T-cell (primary cell): ENCODE results near the gene DCN. TPM values are rescaled to one million over a fixed set of nuclear protein-coding genes. Genes with fewer than 3 reads are reported as not detected.

Source experiments
- ATAC-seq, 4 experiments: fragments of 200-7000 bp in 3 of 4; fragments of 150-1000 bp in 1 of 4; cut with Tn5 transposase; replicated peaks in 1 of 4; 1 replicate in 3 of 4; 2 replicates in 1 of 4; pipeline ENCODE4 v1.10.0; 2021; ENCODE audit warnings: moderate library complexity in 3 of 4, mild to moderate bottlenecking in 2 of 4, moderate number of reproducible peaks in 1 of 4
- CTCF ChIA-PET, 2 donors: fragments of 300-600 bp; sonication (Branson Sonifier 250); formaldehyde crosslinking; loops; one replicate each; lab custom pipeline; 2022; ENCODE audit warnings: antibody characterized with exemption in 2 of 2; lab: Charles Lee
- POLR2A ChIA-PET, 2 donors: fragments of 300-600 bp; sonication (Branson Sonifier 250); formaldehyde crosslinking; loops; one replicate each; lab custom pipeline; 2022; ENCODE audit warnings: antibody characterized with exemption in 2 of 2; lab: Charles Lee
- DNase-seq, 35 experiments: peaks; one replicate each; pipeline versions ENCODE4 v3.0.0 to v3.0.0-alpha.2; 2013 to 2023
- H3K27ac ChIP-seq: one replicate; pipeline ENCODE4 v1.5.1; 2013; ENCODE audit warnings: low read length
- H3K27me3 ChIP-seq, 2 experiments: replicated peaks in 1 of 2; 1 replicate in 1 of 2; 2 replicates in 1 of 2; pipeline versions ENCODE4 v1.6.1 to v1.7.0; 2013; ENCODE audit warnings: low read length in 1 of 2, mixed read lengths in 1 of 2; ENCODE audit not compliant: control insufficient read depth in 2 of 2, insufficient read depth in 2 of 2; ENCODE audit errors: extremely low read depth in 1 of 2
- H3K36me3 ChIP-seq, 2 donors: 1 replicate in 1 of 2; 2 replicates in 1 of 2; pipeline versions ENCODE4 v1.6.1 to v1.7.0; 2013; ENCODE audit warnings: low read length in 1 of 2; ENCODE audit not compliant: control insufficient read depth in 2 of 2, insufficient read depth in 1 of 2; ENCODE audit errors: extremely low read depth in 1 of 2
- H3K4me1 ChIP-seq, 2 experiments: 1 replicate in 1 of 2; 2 replicates in 1 of 2; pipeline versions ENCODE4 v1.6.1 to v1.7.0; 2013; ENCODE audit warnings: low read length in 2 of 2, mixed read lengths in 1 of 2; ENCODE audit not compliant: insufficient read depth in 2 of 2, control insufficient read depth in 1 of 2; ENCODE audit errors: extremely low read depth in 1 of 2
- H3K4me3 ChIP-seq, 2 donors: 1 replicate in 1 of 2; 2 replicates in 1 of 2; pipeline versions ENCODE4 v1.5.1 to v1.7.0; 2013; ENCODE audit warnings: mild to moderate bottlenecking in 2 of 2, low read length in 1 of 2, moderate library complexity in 1 of 2; ENCODE audit not compliant: control insufficient read depth in 1 of 2; ENCODE audit errors: extremely low read depth in 1 of 2
- H3K9me3 ChIP-seq: 2 replicates; pipeline ENCODE4 v1.7.0; 2013
- H3K27ac Mint-ChIP-seq, 2 donors: one replicate each; pipeline ENCODE4 v1.8.0; 2020 to 2021; ENCODE audit warnings: mild to moderate bottlenecking in 2 of 2, mixed read lengths in 2 of 2
- H3K27me3 Mint-ChIP-seq, 2 donors: one replicate each; pipeline ENCODE4 v1.8.0; 2021 to 2022; ENCODE audit warnings: mixed read lengths in 2 of 2
- H3K36me3 Mint-ChIP-seq: one replicate; pipeline ENCODE4 v1.8.0; 2021; ENCODE audit warnings: mixed read lengths
- H3K4me1 Mint-ChIP-seq, 3 donors: one replicate each; pipeline ENCODE4 v1.8.0; 2020 to 2022; ENCODE audit warnings: mixed read lengths in 3 of 3, mild to moderate bottlenecking in 1 of 3
- H3K4me3 Mint-ChIP-seq, 3 donors: one replicate each; pipeline ENCODE4 v1.8.0; 2020 to 2022; ENCODE audit warnings: mild to moderate bottlenecking in 3 of 3, mixed read lengths in 3 of 3, moderate library complexity in 3 of 3
- H3K9me3 Mint-ChIP-seq, 3 donors: one replicate each; pipeline ENCODE4 v1.8.0; 2020 to 2022; ENCODE audit warnings: mixed read lengths in 3 of 3
- WGBS: methylation state at CpG from one replicate; pipeline ENCODE4 v1.1.5; 2013; ENCODE audit warnings: missing lambda C conversion rate; ENCODE audit not compliant: insufficient coverage; 5-methylcytosine and 5-hydroxymethylcytosine counted together
- total RNA-seq, 35 experiments: library from RNA in 6 of 35; stranded (reverse) in 6 of 35; fragments of 120-200 nt in 1 of 35; gene quantifications; one replicate each; pipeline versions ENCODE4 v1.2.1 to v1.2.4 and lab custom pipeline; 2013 to 2026

The DCN gene, protein sequence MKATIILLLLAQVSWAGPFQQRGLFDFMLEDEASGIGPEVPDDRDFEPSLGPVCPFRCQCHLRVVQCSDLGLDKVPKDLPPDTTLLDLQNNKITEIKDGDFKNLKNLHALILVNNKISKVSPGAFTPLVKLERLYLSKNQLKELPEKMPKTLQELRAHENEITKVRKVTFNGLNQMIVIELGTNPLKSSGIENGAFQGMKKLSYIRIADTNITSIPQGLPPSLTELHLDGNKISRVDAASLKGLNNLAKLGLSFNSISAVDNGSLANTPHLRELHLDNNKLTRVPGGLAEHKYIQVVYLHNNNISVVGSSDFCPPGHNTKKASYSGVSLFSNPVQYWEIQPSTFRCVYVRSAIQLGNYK
- 1 to 10 TPM in 3 of 5 donors, not detected in 2; 3.4 to 6.9 (median 6.8) TPM for total RNA-seq
- 3.9 TPM for total RNA-seq (2013)
- 0 to 0.24 (median 0) reads per million in 29 experiments for total RNA-seq (lab: John Stamatoyannopoulos, UW)

DNA sequence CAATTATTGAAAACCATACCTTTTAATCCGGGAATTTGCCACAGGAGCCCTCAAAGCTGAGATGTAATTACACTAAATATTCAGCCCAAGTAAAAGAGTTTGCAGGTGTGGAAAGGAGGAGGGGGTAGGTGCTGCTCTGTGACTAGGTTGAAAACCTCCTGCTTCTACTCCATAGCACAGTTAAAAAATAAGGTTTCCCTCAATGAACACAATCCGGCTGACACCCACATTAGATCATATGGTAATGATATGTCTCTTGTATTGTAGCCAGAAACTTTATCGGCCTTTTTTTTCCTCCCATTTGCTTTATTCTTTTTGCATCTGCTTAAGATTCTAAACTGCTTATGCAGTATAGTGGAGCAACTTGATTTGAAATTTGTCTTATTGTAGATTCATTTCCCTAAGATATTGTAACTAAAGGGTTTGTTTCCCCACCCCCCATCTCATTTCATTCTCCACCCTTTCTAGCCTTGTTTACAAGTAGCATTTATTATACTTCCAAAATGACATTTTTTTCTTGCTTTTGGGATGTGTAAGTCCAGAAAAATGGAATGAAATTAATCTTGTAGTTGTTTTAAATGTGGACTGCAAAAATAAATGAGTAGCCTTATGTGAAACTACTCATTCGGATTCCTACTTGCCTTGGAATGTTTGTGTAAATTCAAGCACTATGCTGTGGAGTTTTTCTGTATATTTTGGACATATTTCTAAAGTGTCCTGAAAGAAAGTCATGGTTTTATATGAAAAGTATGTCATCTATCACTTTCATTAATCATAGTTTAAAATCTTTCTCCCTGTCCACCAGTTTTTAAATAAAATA, at the start of gene DCN:
TSS of gene DCN (minus strand) at position 182 of the 820 bp plus-strand sequence. CDS start 4,265 bp downstream, outside the sequence.
- no peaks in the 10 kb centered on the region for H3K9me3 Mint-ChIP-seq
- ChIA-PET CTCF (no interaction called here), POLR2A (no interaction called here)
- H3K4me1 Mint-ChIP-seq = peaks cover 0 to 3% (median 0%) of the 10 kb centered on the region in 3 donors
- no peak for ATAC-seq
- no peak within 1 kb of the TSS for H3K4me3 ChIP-seq
- no peak within 1 kb of the TSS for H3K4me3 Mint-ChIP-seq
- DNase-seq = no peak
- H3K36me3 Mint-ChIP-seq = no peaks in the 10 kb centered on the region
- no peaks in the 10 kb centered on the region for H3K27me3 ChIP-seq
- no peak within 1 kb of the TSS for H3K27ac ChIP-seq
- H3K36me3 ChIP-seq = no peaks in the 10 kb centered on the region
- no peaks in the 10 kb centered on the region for H3K9me3 ChIP-seq
- no peaks in the 10 kb centered on the region for H3K4me1 ChIP-seq
- WGBS = no CpG with 5 or more reads among the region's 4 CpGs
- H3K27me3 Mint-ChIP-seq = peaks cover 2 to 4% of the 10 kb centered on the region in 2 donors
- H3K27ac Mint-ChIP-seq = no peak within 1 kb of the TSS

DNA sequence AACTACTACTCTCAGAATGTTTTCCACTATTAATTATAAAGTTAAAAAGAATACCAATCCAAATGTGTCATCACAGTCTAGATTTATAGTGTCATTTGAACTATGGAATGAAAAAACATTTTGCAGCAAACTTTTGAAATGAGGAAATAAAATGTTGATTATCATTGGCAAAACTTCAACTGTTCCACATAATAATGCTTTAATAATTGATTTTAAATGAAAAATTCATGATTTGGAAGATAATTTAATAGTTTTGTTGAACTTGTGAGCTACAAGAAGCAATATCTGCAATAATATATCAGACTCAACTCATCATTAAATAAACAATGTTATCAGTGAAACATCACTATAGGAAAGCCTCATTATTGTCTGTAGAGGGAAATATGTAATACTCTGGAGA, 48.2 kb upstream of the DCN start:
- no peak for ATAC-seq
- H3K27ac Mint-ChIP-seq = no peak overlapping the region

DNA sequence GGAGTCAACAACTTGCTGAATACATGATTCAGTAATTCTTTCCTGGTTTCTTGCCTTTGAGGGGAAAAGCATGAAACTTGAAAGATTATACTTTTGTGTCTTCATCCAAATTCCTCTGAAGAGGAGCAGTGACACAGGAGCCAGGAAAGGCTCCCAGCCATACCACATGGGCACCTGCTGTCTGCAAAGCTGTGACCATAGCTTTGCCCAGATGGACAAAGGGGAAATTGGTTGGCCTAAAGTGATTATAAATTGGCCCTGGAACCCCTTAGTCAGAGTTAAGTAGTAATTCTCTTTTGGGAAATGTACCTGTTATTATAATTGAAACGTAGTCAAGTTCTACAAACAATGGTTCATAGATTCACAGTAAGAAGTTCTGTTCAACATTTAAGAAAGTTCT, 44.3 kb upstream of the DCN start:
- Mint-ChIP-seq H3K4me3 (no peak overlapping the region), H3K4me1 (no peaks in the 10 kb centered on the region), H3K9me3 (no peaks in the 10 kb centered on the region), H3K27me3 (peaks cover 4 to 17% of the 10 kb centered on the region in 2 donors), H3K27ac (no peak overlapping the region), H3K36me3 (no peaks in the 10 kb centered on the region)
- no peak for ATAC-seq
- no peak for DNase-seq
- H3K27me3 ChIP-seq = no peaks in the 10 kb centered on the region
- no CpG with 5 or more reads among the region's 1 CpG for WGBS
- no peaks in the 10 kb centered on the region for H3K4me1 ChIP-seq
- ChIA-PET POLR2A (no interaction called here), CTCF (no interaction called here)
- H3K4me3 ChIP-seq = no peak overlapping the region
- H3K27ac ChIP-seq = no peak overlapping the region
- no peaks in the 10 kb centered on the region for H3K9me3 ChIP-seq
- no peaks in the 10 kb centered on the region for H3K36me3 ChIP-seq

More for the DNA sequence above, 48.2 kb upstream of the DCN start:
- Mint-ChIP-seq H3K27me3 (peaks cover 2 to 4% of the 10 kb centered on the region in 2 donors), H3K36me3 (no peaks in the 10 kb centered on the region), H3K4me3 (no peak overlapping the region), H3K4me1 (no peaks in the 10 kb centered on the region), H3K9me3 (no peaks in the 10 kb centered on the region)
- no peak overlapping the region for H3K4me3 ChIP-seq
- no peaks in the 10 kb centered on the region for H3K36me3 ChIP-seq
- ChIA-PET POLR2A (no interaction called here), CTCF (interaction anchor here in 1 of 2 donors (0.5 kb wide), 1 partner anchor 34 kb away, joined by 4 read pairs; no protein-coding TSS in a partner anchor)
- no peaks in the 10 kb centered on the region for H3K4me1 ChIP-seq
- no peak for DNase-seq
- H3K27me3 ChIP-seq = no peaks in the 10 kb centered on the region
- H3K27ac ChIP-seq = no peak overlapping the region
- no peaks in the 10 kb centered on the region for H3K9me3 ChIP-seq

DNA sequence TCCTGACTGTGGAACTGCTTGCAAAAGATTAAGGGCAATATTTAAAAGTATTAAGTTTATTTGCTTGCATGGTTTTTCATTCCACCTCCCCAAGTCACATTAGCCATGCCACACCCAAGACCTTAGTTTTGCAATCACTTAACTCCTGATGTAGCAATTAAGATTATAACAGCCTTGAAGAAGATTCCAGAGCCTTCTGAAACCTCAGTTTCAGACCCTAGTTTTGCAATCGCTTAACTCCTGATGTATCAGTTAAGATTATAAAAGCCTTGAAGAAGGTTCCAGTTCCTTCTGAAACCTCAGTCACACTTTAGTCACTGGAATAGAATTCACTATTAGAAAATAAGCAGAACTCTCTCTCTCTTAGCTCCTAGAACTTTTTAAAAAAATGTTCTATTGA, 42.7 kb upstream of the DCN start:
- no peak overlapping the region for H3K4me3 Mint-ChIP-seq
- H3K36me3 ChIP-seq = no peaks in the 10 kb centered on the region
- ChIA-PET POLR2A (no interaction called here), CTCF (no interaction called here)
- no peaks in the 10 kb centered on the region for H3K36me3 Mint-ChIP-seq
- H3K9me3 Mint-ChIP-seq = no peaks in the 10 kb centered on the region
- DNase-seq = no peak
- H3K27me3 Mint-ChIP-seq = peaks cover 4 to 19% of the 10 kb centered on the region in 2 donors
- H3K9me3 ChIP-seq = no peaks in the 10 kb centered on the region
- no peak overlapping the region for H3K4me3 ChIP-seq
- no peak for ATAC-seq
- no peak overlapping the region for H3K27ac ChIP-seq
- H3K4me1 ChIP-seq = no peaks in the 10 kb centered on the region
- H3K4me1 Mint-ChIP-seq = no peaks in the 10 kb centered on the region
- no peak overlapping the region for H3K27ac Mint-ChIP-seq
- no peaks in the 10 kb centered on the region for H3K27me3 ChIP-seq
- no CpG with 5 or more reads among the region's 1 CpG for WGBS

DNA sequence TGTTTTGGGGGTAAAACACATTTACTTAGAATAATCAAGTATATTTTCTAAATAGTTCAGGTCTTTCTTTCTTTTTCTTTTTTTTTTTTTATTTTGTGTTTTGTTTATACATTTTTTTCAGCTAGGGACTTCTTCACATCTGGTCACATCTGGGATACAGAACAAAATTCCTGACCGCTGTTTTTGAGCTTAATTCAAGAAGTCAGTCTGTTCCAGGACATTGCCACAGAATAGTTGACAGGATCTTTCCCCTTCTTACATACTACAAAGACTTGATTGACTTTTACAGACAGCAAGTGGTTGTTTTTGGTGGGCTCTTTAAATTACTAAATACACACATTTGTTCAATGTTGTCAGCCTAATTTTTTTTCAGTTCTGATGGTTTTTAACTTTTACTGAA, 41.8 kb upstream of the DCN start:
- POLR2A ChIA-PET = no interaction called here
- CTCF ChIA-PET = no interaction called here
- Mint-ChIP-seq H3K27me3 (peaks cover 3 to 23% of the 10 kb centered on the region in 2 donors), H3K27ac (no peak overlapping the region), H3K4me3 (no peak overlapping the region), H3K4me1 (no peaks in the 10 kb centered on the region), H3K9me3 (no peaks in the 10 kb centered on the region), H3K36me3 (no peaks in the 10 kb centered on the region)
- H3K27me3 ChIP-seq = no peaks in the 10 kb centered on the region
- H3K27ac ChIP-seq = no peak overlapping the region
- H3K36me3 ChIP-seq = no peaks in the 10 kb centered on the region
- H3K4me3 ChIP-seq = no peak overlapping the region
- no peaks in the 10 kb centered on the region for H3K9me3 ChIP-seq
- H3K4me1 ChIP-seq = no peaks in the 10 kb centered on the region
- DNase-seq (no peak), ATAC-seq (no peak)
- no CpG with 5 or more reads among the region's 1 CpG for WGBS

DNA sequence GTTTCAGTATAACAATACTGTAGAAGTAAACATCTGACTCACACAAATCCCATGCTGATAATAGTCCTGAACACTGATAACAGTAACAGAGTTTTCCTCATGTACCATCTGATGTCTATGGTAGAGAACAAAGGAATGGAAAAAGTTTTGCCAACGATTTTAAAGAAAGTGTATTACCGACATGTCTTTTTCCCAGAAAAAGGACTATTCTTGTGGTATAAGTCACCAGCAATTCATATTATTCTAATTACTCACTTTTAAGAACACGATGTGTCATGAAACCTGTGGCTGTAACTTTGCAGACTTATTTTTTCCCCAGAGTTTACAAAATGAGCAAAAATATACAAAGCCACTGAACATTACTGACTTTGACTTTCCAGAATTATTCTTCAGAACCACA, 40.1 kb upstream of the DCN start:
- H3K9me3 Mint-ChIP-seq = no peaks in the 10 kb centered on the region
- Histone ChIP-seq H3K4me3 (no peak overlapping the region), H3K27me3 (no peaks in the 10 kb centered on the region), H3K9me3 (no peaks in the 10 kb centered on the region), H3K27ac (no peak overlapping the region), H3K4me1 (no peaks in the 10 kb centered on the region), H3K36me3 (no peaks in the 10 kb centered on the region)
- ATAC-seq (no peak), DNase-seq (no peak)
- no peaks in the 10 kb centered on the region for H3K4me1 Mint-ChIP-seq
- H3K4me3 Mint-ChIP-seq = no peak overlapping the region
- peaks cover 2 to 23% of the 10 kb centered on the region in 2 donors for H3K27me3 Mint-ChIP-seq
- WGBS = no CpG with 5 or more reads among the region's 3 CpGs
- no peak overlapping the region for H3K27ac Mint-ChIP-seq
- CTCF ChIA-PET = no interaction called here
- POLR2A ChIA-PET = no interaction called here
- no peaks in the 10 kb centered on the region for H3K36me3 Mint-ChIP-seq
